ENCODE data around the gene EFCAB6.

EFCAB6 gene

GRCh38 chr22:43516996-43517635 lies 295.0 kb downstream of the EFCAB6 start:
- Mint-ChIP-seq H3K9me3 (no peaks in the 10 kb centered on the region), H3K27me3 (no peaks in the 10 kb centered on the region), H3K36me3 (ENCODE audit: low read depth) (no peaks in the 10 kb centered on the region), H3K4me3 (no peak overlapping the region), H3K27ac (no peak overlapping the region), H3K4me1 (ENCODE audit: low read depth) (no peaks in the 10 kb centered on the region)
- intact Hi-C loops (cut with micrococcal nuclease) = no loop called here

- intact Hi-C loops (cut with micrococcal nuclease) = no loop called here
- no peaks in the 10 kb centered on the region for H3K4me1 Mint-ChIP-seq (ENCODE audit: low read depth)
- H3K4me3 Mint-ChIP-seq = no peak overlapping the region
Observed at GRCh38 chr22:43516386-43516785, 295.7 kb downstream of the EFCAB6 start.

GRCh38 chr22:43515902-43516301 lies 296.2 kb downstream of the EFCAB6 start:
- no peaks in the 10 kb centered on the region for H3K4me1 Mint-ChIP-seq (ENCODE audit: low read depth)
- H3K9me3 Mint-ChIP-seq = no peaks in the 10 kb centered on the region
- H3K27ac Mint-ChIP-seq = no peak overlapping the region
- no peaks in the 10 kb centered on the region for H3K36me3 Mint-ChIP-seq (ENCODE audit: low read depth)
- intact Hi-C loops (cut with micrococcal nuclease) = no loop called here
- H3K27me3 Mint-ChIP-seq = no peaks in the 10 kb centered on the region
- H3K4me3 Mint-ChIP-seq = no peak overlapping the region

More at GRCh38 chr22:43516386-43516785, 295.7 kb downstream of the EFCAB6 start:
- Mint-ChIP-seq H3K36me3 (ENCODE audit: low read depth) (no peaks in the 10 kb centered on the region), H3K27ac (no peak overlapping the region), H3K9me3 (no peaks in the 10 kb centered on the region), H3K27me3 (no peaks in the 10 kb centered on the region)

GRCh38 chr22:43515411-43515810 lies 296.7 kb downstream of the EFCAB6 start:
- no peaks in the 10 kb centered on the region for H3K36me3 Mint-ChIP-seq (ENCODE audit: low read depth)
- intact Hi-C loops (cut with micrococcal nuclease) = no loop called here
- no peaks in the 10 kb centered on the region for H3K9me3 Mint-ChIP-seq
- no peaks in the 10 kb centered on the region for H3K27me3 Mint-ChIP-seq
- H3K4me3 Mint-ChIP-seq = no peak overlapping the region
- H3K27ac Mint-ChIP-seq = no peak overlapping the region
- no peaks in the 10 kb centered on the region for H3K4me1 Mint-ChIP-seq (ENCODE audit: low read depth)

GRCh38 chr22:43514476-43515157 lies 297.5 kb downstream of the EFCAB6 start:
- no peak overlapping the region for H3K4me3 Mint-ChIP-seq
- no peaks in the 10 kb centered on the region for H3K4me1 Mint-ChIP-seq (ENCODE audit: low read depth)
- intact Hi-C loops (cut with micrococcal nuclease) = no loop called here
- no peak overlapping the region for H3K27ac Mint-ChIP-seq
- H3K27me3 Mint-ChIP-seq = no peaks in the 10 kb centered on the region
- H3K36me3 Mint-ChIP-seq (ENCODE audit: low read depth) = no peaks in the 10 kb centered on the region
- no peaks in the 10 kb centered on the region for H3K9me3 Mint-ChIP-seq

- Mint-ChIP-seq H3K27ac (no peak overlapping the region), H3K4me1 (ENCODE audit: low read depth) (no peaks in the 10 kb centered on the region), H3K9me3 (no peaks in the 10 kb centered on the region), H3K27me3 (no peaks in the 10 kb centered on the region), H3K36me3 (ENCODE audit: low read depth) (no peaks in the 10 kb centered on the region), H3K4me3 (no peak overlapping the region)
- intact Hi-C loops (cut with micrococcal nuclease) = no loop called here
Observed at GRCh38 chr22:43512279-43512678, 299.8 kb downstream of the EFCAB6 start.

- Mint-ChIP-seq H3K27ac (no peak overlapping the region), H3K9me3 (no peaks in the 10 kb centered on the region), H3K4me3 (no peak overlapping the region), H3K36me3 (ENCODE audit: low read depth) (no peaks in the 10 kb centered on the region), H3K4me1 (ENCODE audit: low read depth) (no peaks in the 10 kb centered on the region), H3K27me3 (no peaks in the 10 kb centered on the region)
- intact Hi-C loops (cut with micrococcal nuclease) = no loop called here
Observed at GRCh38 chr22:43511276-43511910, 300.7 kb downstream of the EFCAB6 start.

GRCh38 chr22:43510281-43511070 lies 301.6 kb downstream of the EFCAB6 start:
- intact Hi-C loops (cut with micrococcal nuclease) = no loop called here
- no peak overlapping the region for H3K4me3 Mint-ChIP-seq
- H3K4me1 Mint-ChIP-seq (ENCODE audit: low read depth) = no peaks in the 10 kb centered on the region
- H3K36me3 Mint-ChIP-seq (ENCODE audit: low read depth) = no peaks in the 10 kb centered on the region
- H3K9me3 Mint-ChIP-seq = no peaks in the 10 kb centered on the region
- no peaks in the 10 kb centered on the region for H3K27me3 Mint-ChIP-seq
- no peak overlapping the region for H3K27ac Mint-ChIP-seq

GRCh38 chr22:43509337-43509736 lies 302.8 kb downstream of the EFCAB6 start:
- Mint-ChIP-seq H3K4me3 (no peak overlapping the region), H3K36me3 (ENCODE audit: low read depth) (no peaks in the 10 kb centered on the region), H3K27ac (no peak overlapping the region), H3K4me1 (ENCODE audit: low read depth) (no peaks in the 10 kb centered on the region), H3K9me3 (no peaks in the 10 kb centered on the region), H3K27me3 (no peaks in the 10 kb centered on the region)
- intact Hi-C loops (cut with micrococcal nuclease) = no loop called here

- intact Hi-C loops (cut with micrococcal nuclease) = no loop called here
- Mint-ChIP-seq H3K4me1 (ENCODE audit: low read depth) (no peaks in the 10 kb centered on the region), H3K9me3 (no peaks in the 10 kb centered on the region), H3K36me3 (ENCODE audit: low read depth) (no peaks in the 10 kb centered on the region), H3K27ac (no peak overlapping the region), H3K4me3 (no peak overlapping the region), H3K27me3 (no peaks in the 10 kb centered on the region)
Observed at GRCh38 chr22:43508489-43508888, 303.6 kb downstream of the EFCAB6 start.

GRCh38 chr22:43507235-43507634 lies 304.9 kb downstream of the EFCAB6 start:
- H3K27ac Mint-ChIP-seq = no peak overlapping the region
- H3K36me3 Mint-ChIP-seq (ENCODE audit: low read depth) = no peaks in the 10 kb centered on the region
- intact Hi-C loops (cut with micrococcal nuclease) = no loop called here
- no peaks in the 10 kb centered on the region for H3K9me3 Mint-ChIP-seq
- no peaks in the 10 kb centered on the region for H3K4me1 Mint-ChIP-seq (ENCODE audit: low read depth)
- no peak overlapping the region for H3K4me3 Mint-ChIP-seq
- no peaks in the 10 kb centered on the region for H3K27me3 Mint-ChIP-seq

- Mint-ChIP-seq H3K9me3 (no peaks in the 10 kb centered on the region), H3K36me3 (ENCODE audit: low read depth) (no peaks in the 10 kb centered on the region), H3K4me1 (ENCODE audit: low read depth) (no peaks in the 10 kb centered on the region), H3K27ac (no peak overlapping the region), H3K4me3 (no peak overlapping the region), H3K27me3 (no peaks in the 10 kb centered on the region)
- intact Hi-C loops (cut with micrococcal nuclease) = no loop called here
Observed at GRCh38 chr22:43506487-43506886, 305.6 kb downstream of the EFCAB6 start.

- intact Hi-C loops (cut with micrococcal nuclease) = no loop called here
- Mint-ChIP-seq H3K27ac (no peak overlapping the region), H3K27me3 (no peaks in the 10 kb centered on the region)
Observed at GRCh38 chr22:43505896-43506295, 306.2 kb downstream of the EFCAB6 start.

GRCh38 chr22:43505423-43505822 lies 306.7 kb downstream of the EFCAB6 start:
- Mint-ChIP-seq H3K36me3 (ENCODE audit: low read depth) (no peaks in the 10 kb centered on the region), H3K4me1 (ENCODE audit: low read depth) (no peaks in the 10 kb centered on the region), H3K4me3 (no peak overlapping the region), H3K9me3 (no peaks in the 10 kb centered on the region), H3K27me3 (no peaks in the 10 kb centered on the region), H3K27ac (no peak overlapping the region)
- intact Hi-C loops (cut with micrococcal nuclease) = no loop called here

More at GRCh38 chr22:43505896-43506295, 306.2 kb downstream of the EFCAB6 start:
- Mint-ChIP-seq H3K4me1 (ENCODE audit: low read depth) (no peaks in the 10 kb centered on the region), H3K4me3 (no peak overlapping the region), H3K36me3 (ENCODE audit: low read depth) (no peaks in the 10 kb centered on the region), H3K9me3 (no peaks in the 10 kb centered on the region)
